B cell (primary cell): Measurements from ENCODE around the gene PEAK1.

Experiments used
- EZH2 ChIP-seq: IDR thresholded peaks from 2 replicates; pipeline ENCODE4 v1.6.1; 2012; ENCODE audit warnings: borderline replicate concordance, low read depth, mild to moderate bottlenecking, moderate library complexity, low read length; ENCODE audit not compliant: insufficient read depth, poor library complexity, severe bottlenecking
- TF ChIP-seq, protein P1 (sequence below): fragments of 200-600 bp; IDR thresholded peaks from one replicate; pipeline ENCODE4 v1.8.0; 2022; ENCODE audit warnings: antibody characterized with exemption, mild to moderate bottlenecking

DNA sequence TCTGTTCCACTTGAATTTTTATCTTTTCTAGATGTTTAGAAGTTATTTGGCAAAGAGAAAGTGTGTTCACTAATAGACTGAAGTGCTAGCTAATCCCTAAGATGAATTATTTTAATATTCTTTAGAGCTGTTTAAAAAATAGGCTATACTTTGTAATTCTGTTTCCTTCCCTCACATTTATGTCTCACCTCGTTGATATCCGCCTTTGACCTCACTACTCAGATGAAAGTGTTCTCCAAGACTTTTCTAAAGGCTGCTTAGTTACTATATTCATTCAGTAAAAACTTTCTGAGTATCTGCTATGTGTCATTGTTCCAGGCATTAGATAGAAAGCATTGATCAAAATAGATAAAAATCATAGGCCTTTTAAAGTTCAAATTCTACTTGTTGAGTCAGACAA, 39.1 kb upstream of the PEAK1 start:
- TF ChIP-seq, protein P1, sequence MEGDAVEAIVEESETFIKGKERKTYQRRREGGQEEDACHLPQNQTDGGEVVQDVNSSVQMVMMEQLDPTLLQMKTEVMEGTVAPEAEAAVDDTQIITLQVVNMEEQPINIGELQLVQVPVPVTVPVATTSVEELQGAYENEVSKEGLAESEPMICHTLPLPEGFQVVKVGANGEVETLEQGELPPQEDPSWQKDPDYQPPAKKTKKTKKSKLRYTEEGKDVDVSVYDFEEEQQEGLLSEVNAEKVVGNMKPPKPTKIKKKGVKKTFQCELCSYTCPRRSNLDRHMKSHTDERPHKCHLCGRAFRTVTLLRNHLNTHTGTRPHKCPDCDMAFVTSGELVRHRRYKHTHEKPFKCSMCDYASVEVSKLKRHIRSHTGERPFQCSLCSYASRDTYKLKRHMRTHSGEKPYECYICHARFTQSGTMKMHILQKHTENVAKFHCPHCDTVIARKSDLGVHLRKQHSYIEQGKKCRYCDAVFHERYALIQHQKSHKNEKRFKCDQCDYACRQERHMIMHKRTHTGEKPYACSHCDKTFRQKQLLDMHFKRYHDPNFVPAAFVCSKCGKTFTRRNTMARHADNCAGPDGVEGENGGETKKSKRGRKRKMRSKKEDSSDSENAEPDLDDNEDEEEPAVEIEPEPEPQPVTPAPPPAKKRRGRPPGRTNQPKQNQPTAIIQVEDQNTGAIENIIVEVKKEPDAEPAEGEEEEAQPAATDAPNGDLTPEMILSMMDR = no peak
- TF ChIP-seq EZH2 = no peak
